ENCODE results near the gene THAP4. TPM values are rescaled to one million over a fixed set of nuclear protein-coding genes. Genes with fewer than 3 reads are reported as not detected.

The THAP4 gene
- total RNA-seq, 1 donor from 2014 or later: 42.4 TPM

- DNase-seq (ENCODE audit: low read depth): no peak
- no peak for TF ChIP-seq CTCF (conservative IDR thresholded peaks at IDR 0.05; ENCODE audit: low read depth, low read length)
- H3K4me3 ChIP-seq (ENCODE audit: low read depth, low read length): no peak overlapping the region
Observed at GRCh38 chr2:241601841-241602240, 35.1 kb downstream of the THAP4 start.

GRCh38 chr2:241599615-241600014 is 37.3 kb downstream of the THAP4 start:
- no peak for DNase-seq (ENCODE audit: low read depth)
- TF ChIP-seq CTCF (conservative IDR thresholded peaks at IDR 0.05; ENCODE audit: low read depth, low read length): no peak
- no peak overlapping the region for H3K4me3 ChIP-seq (ENCODE audit: low read depth, low read length)

- TF ChIP-seq CTCF (conservative IDR thresholded peaks at IDR 0.05; ENCODE audit: low read depth, low read length): peak; percentile 40
- no peak for DNase-seq (ENCODE audit: low read depth)
- H3K4me3 ChIP-seq (ENCODE audit: low read depth, low read length): no peak overlapping the region
Observed at GRCh38 chr2:241598487-241598886, 38.5 kb downstream of the THAP4 start.

GRCh38 chr2:241598061-241598460 is 38.9 kb downstream of the THAP4 start:
- no peak overlapping the region for H3K4me3 ChIP-seq (ENCODE audit: low read depth, low read length)
- no peak for DNase-seq (ENCODE audit: low read depth)
- no peak for TF ChIP-seq CTCF (conservative IDR thresholded peaks at IDR 0.05; ENCODE audit: low read depth, low read length)

GRCh38 chr2:241597561-241597960 is 39.4 kb downstream of the THAP4 start:
- DNase-seq (ENCODE audit: low read depth): no peak
- H3K4me3 ChIP-seq (ENCODE audit: low read depth, low read length): no peak overlapping the region
- TF ChIP-seq CTCF (conservative IDR thresholded peaks at IDR 0.05; ENCODE audit: low read depth, low read length): no peak

GRCh38 chr2:241595600-241596140 is 41.3 kb downstream of the THAP4 start:
- peak; percentile 47 for TF ChIP-seq CTCF (conservative IDR thresholded peaks at IDR 0.05; ENCODE audit: low read depth, low read length)
- H3K4me3 ChIP-seq (ENCODE audit: low read depth, low read length): no peak overlapping the region
- no peak for DNase-seq (ENCODE audit: low read depth)

- no peak overlapping the region for H3K4me3 ChIP-seq (ENCODE audit: low read depth, low read length)
- no peak for TF ChIP-seq CTCF (conservative IDR thresholded peaks at IDR 0.05; ENCODE audit: low read depth, low read length)
- DNase-seq (ENCODE audit: low read depth): no peak
Observed at GRCh38 chr2:241593271-241593670, 43.7 kb downstream of the THAP4 start.
